ENCODE measurements around the gene CYP4Z1.
"Not testable (repeated sequence)": the region's sequence is repeated elsewhere in the genome, so short reads cannot be mapped to it uniquely, and the experiment has no call there.

Gene CYP4Z1

GRCh38 chr1:47067097-47067594 is at the start of gene CYP4Z1:
CYP4Z1 (plus strand) TSS chr1:47067231; CDS start chr1:47067491, 260 bp downstream.
- no peak for DNase-seq (ENCODE audit: low read depth in 2 of 3, low spot score in 2 of 3)

- no peak for DNase-seq (ENCODE audit: low read depth in 2 of 3, low spot score in 2 of 3)
Measured at GRCh38 chr1:47021070-47021469, 46.0 kb upstream of the CYP4Z1 start.

GRCh38 chr1:47023268-47024140 is 43.5 kb upstream of the CYP4Z1 start, which contains the start of gene CYP4X1:
CYP4X1 (plus strand) TSS chr1:47023669; CDS start chr1:47023818, 149 bp downstream.
- no peak for DNase-seq (ENCODE audit: low read depth in 2 of 3, low spot score in 2 of 3)

GRCh38 chr1:47024141-47024801 is 42.8 kb upstream of the CYP4Z1 start:
- no peak for DNase-seq (ENCODE audit: low read depth in 2 of 3, low spot score in 2 of 3)

GRCh38 chr1:47030170-47030805 is 36.7 kb upstream of the CYP4Z1 start:
- DNase-seq (ENCODE audit: low read depth in 2 of 3, low spot score in 2 of 3): no peak

- DNase-seq (ENCODE audit: low read depth in 2 of 3, low spot score in 2 of 3): no peak
Measured at GRCh38 chr1:47031059-47031458, 36.0 kb upstream of the CYP4Z1 start.

- DNase-seq (ENCODE audit: low read depth in 2 of 3, low spot score in 2 of 3): no peak
Measured at GRCh38 chr1:47031585-47031984, 35.4 kb upstream of the CYP4Z1 start.

GRCh38 chr1:47036764-47037163 is 30.3 kb upstream of the CYP4Z1 start:
- no peak for DNase-seq (ENCODE audit: low read depth in 2 of 3, low spot score in 2 of 3)

GRCh38 chr1:47059376-47059775 is 7.7 kb upstream of the CYP4Z1 start:
- no peak for DNase-seq (ENCODE audit: low read depth in 2 of 3, low spot score in 2 of 3)

- DNase-seq (ENCODE audit: low read depth in 2 of 3, low spot score in 2 of 3): not testable (repeated sequence)
Measured at GRCh38 chr1:47069080-47069479, 2.0 kb downstream of the CYP4Z1 start.

- DNase-seq (ENCODE audit: low read depth in 2 of 3, low spot score in 2 of 3): not testable (repeated sequence)
Measured at GRCh38 chr1:47069509-47069908, 2.5 kb downstream of the CYP4Z1 start.

GRCh38 chr1:47089356-47089755 is 22.3 kb downstream of the CYP4Z1 start:
- peak in 1 of 3 experiments; percentile 3 for DNase-seq (ENCODE audit: low read depth in 2 of 3, low spot score in 2 of 3)

- not testable (repeated sequence) for DNase-seq (ENCODE audit: low read depth in 2 of 3, low spot score in 2 of 3)
Measured at GRCh38 chr1:47091476-47091875, 24.4 kb downstream of the CYP4Z1 start.

GRCh38 chr1:47104816-47105215 is 37.8 kb downstream of the CYP4Z1 start:
- DNase-seq (ENCODE audit: low read depth in 2 of 3, low spot score in 2 of 3): no peak

- DNase-seq (ENCODE audit: low read depth in 2 of 3, low spot score in 2 of 3): no peak
Measured at GRCh38 chr1:47106792-47107191, 39.8 kb downstream of the CYP4Z1 start.

- DNase-seq (ENCODE audit: low read depth in 2 of 3, low spot score in 2 of 3): not testable (repeated sequence)
Measured at GRCh38 chr1:47107851-47108574, 41.0 kb downstream of the CYP4Z1 start.

GRCh38 chr1:47109482-47109881 is 42.5 kb downstream of the CYP4Z1 start:
- DNase-seq (ENCODE audit: low read depth in 2 of 3, low spot score in 2 of 3): not testable (repeated sequence)

GRCh38 chr1:47113178-47113577 is 46.1 kb downstream of the CYP4Z1 start:
- DNase-seq (ENCODE audit: low read depth in 2 of 3, low spot score in 2 of 3): no peak

GRCh38 chr1:47121039-47121438 is 54.0 kb downstream of the CYP4Z1 start:
- DNase-seq (ENCODE audit: low read depth in 2 of 3, low spot score in 2 of 3): not testable (repeated sequence)

GRCh38 chr1:47124834-47125233 is 57.8 kb downstream of the CYP4Z1 start:
- DNase-seq (ENCODE audit: low read depth in 2 of 3, low spot score in 2 of 3): not testable (repeated sequence)

- DNase-seq (ENCODE audit: low read depth in 2 of 3, low spot score in 2 of 3): not testable (repeated sequence)
Measured at GRCh38 chr1:47126997-47127396, 60.0 kb downstream of the CYP4Z1 start.
